Type B pancreatic cell (in vitro differentiated cells): ENCODE measurements around the gene EXOSC3. TPM values are rescaled to one million over a fixed set of nuclear protein-coding genes. Genes with fewer than 3 reads are reported as not detected.
"Not testable (repeated sequence)": the region's sequence is repeated elsewhere in the genome, so short reads cannot be mapped to it uniquely, and the experiment has no call there.

ENCODE experiments used
- DNase-seq: peaks from one replicate; pipeline ENCODE4 v3.0.0; 2021; ENCODE audit warnings: mixed read lengths; ENCODE audit not compliant: unreplicated experiment; ENCODE audit errors: extremely low spot score
- H3K27ac Mint-ChIP-seq: 2 replicates; pipeline ENCODE4 v1.8.0; 2021; ENCODE audit warnings: mild to moderate bottlenecking, mixed read lengths
- H3K27me3 Mint-ChIP-seq: 2 replicates; pipeline ENCODE4 v1.8.0; 2021; ENCODE audit warnings: mixed read lengths
- H3K36me3 Mint-ChIP-seq: 2 replicates; pipeline ENCODE4 v1.8.0; 2021; ENCODE audit warnings: mixed read lengths
- H3K4me1 Mint-ChIP-seq: one replicate; pipeline ENCODE4 v1.8.0; 2021; ENCODE audit warnings: mixed read lengths; ENCODE audit not compliant: unreplicated experiment
- H3K4me3 Mint-ChIP-seq: 2 replicates; pipeline ENCODE4 v1.8.0; 2021; ENCODE audit warnings: mild to moderate bottlenecking, mixed read lengths
- H3K9me3 Mint-ChIP-seq: 2 replicates; pipeline ENCODE4 v1.8.0; 2021; ENCODE audit warnings: mixed read lengths
- CTCF ChIP-seq: fragments of 200-600 bp; sonication (generic); conservative IDR thresholded peaks from 2 replicates; pipeline ENCODE4 v1.5.0; 2021; ENCODE audit warnings: antibody characterized with exemption, mild to moderate bottlenecking
- total RNA-seq: library from RNA; stranded (reverse); gene quantifications from 2 replicates; pipeline ENCODE4 v1.2.1, GENCODE V29; 2021; ENCODE audit warnings: low replicate concordance

EXOSC3 gene
- total RNA-seq, 1 donor from 2014 or later, result 61.9 TPM

- H3K36me3 Mint-ChIP-seq, result peaks cover 18% of the 10 kb centered on the region
- H3K4me3 Mint-ChIP-seq, result no peak overlapping the region
- no peak for DNase-seq
- no peaks in the 10 kb centered on the region for H3K4me1 Mint-ChIP-seq
- no peak for TF ChIP-seq CTCF
- no peaks in the 10 kb centered on the region for H3K27me3 Mint-ChIP-seq
- H3K9me3 Mint-ChIP-seq, result no peaks in the 10 kb centered on the region
- H3K27ac Mint-ChIP-seq, result no peak overlapping the region
These were observed 9.5 kb downstream of the EXOSC3 start for GRCh38 chr9:37775216-37775919.

GRCh38 chr9:37769995-37770394 lies 14.9 kb downstream of the EXOSC3 start:
- Mint-ChIP-seq H3K27me3 (no peaks in the 10 kb centered on the region), H3K36me3 (peaks cover 10% of the 10 kb centered on the region), H3K4me1 (no peaks in the 10 kb centered on the region), H3K27ac (no peak overlapping the region), H3K9me3 (no peaks in the 10 kb centered on the region), H3K4me3 (no peak overlapping the region)
- TF ChIP-seq CTCF, result no peak
- DNase-seq, result no peak

- no peaks in the 10 kb centered on the region for H3K9me3 Mint-ChIP-seq
These were observed 15.6 kb downstream of the EXOSC3 start for GRCh38 chr9:37769306-37769705.

GRCh38 chr9:37765263-37765662 lies 19.6 kb downstream of the EXOSC3 start:
- not testable (repeated sequence) for H3K9me3 Mint-ChIP-seq, H3K27me3 Mint-ChIP-seq
- peaks cover 22% of the 10 kb centered on the region for H3K36me3 Mint-ChIP-seq

More at GRCh38 chr9:37769306-37769705, 15.6 kb downstream of the EXOSC3 start:
- TF ChIP-seq CTCF, result no peak
- Mint-ChIP-seq H3K4me1 (no peaks in the 10 kb centered on the region), H3K4me3 (no peak overlapping the region), H3K36me3 (peaks cover 11% of the 10 kb centered on the region), H3K27me3 (no peaks in the 10 kb centered on the region), H3K27ac (no peak overlapping the region)
- no peak for DNase-seq

GRCh38 chr9:37761511-37761910 lies 23.4 kb downstream of the EXOSC3 start:
- H3K4me3 Mint-ChIP-seq, result no peak overlapping the region
- H3K4me1 Mint-ChIP-seq, result no peaks in the 10 kb centered on the region
- no peak for DNase-seq
- H3K9me3 Mint-ChIP-seq, result no peaks in the 10 kb centered on the region
- H3K27me3 Mint-ChIP-seq, result no peaks in the 10 kb centered on the region
- peaks cover 21% of the 10 kb centered on the region for H3K36me3 Mint-ChIP-seq
- no peak overlapping the region for H3K27ac Mint-ChIP-seq
- no peak for TF ChIP-seq CTCF

More at GRCh38 chr9:37765263-37765662, 19.6 kb downstream of the EXOSC3 start:
- H3K27ac Mint-ChIP-seq, DNase-seq, H3K4me3 Mint-ChIP-seq, H3K4me1 Mint-ChIP-seq: not testable (repeated sequence)

- Mint-ChIP-seq H3K4me1 (peaks cover under 1% of the 10 kb centered on the region), H3K4me3 (no peak overlapping the region), H3K27me3 (no peaks in the 10 kb centered on the region), H3K27ac (no peak overlapping the region), H3K36me3 (peaks cover 18% of the 10 kb centered on the region), H3K9me3 (no peaks in the 10 kb centered on the region)
- TF ChIP-seq CTCF, result no peak
- DNase-seq, result no peak
These were observed 24.3 kb downstream of the EXOSC3 start for GRCh38 chr9:37760416-37761161.
